Colonic mucosa (tissue), 4 donors: ENCODE measurements around the gene SLC35A2. TPM values are rescaled to one million over a fixed set of nuclear protein-coding genes. Genes with fewer than 3 reads are reported as not detected.
"Not testable (repeated sequence)": the region's sequence is repeated elsewhere in the genome, so short reads cannot be mapped to it uniquely, and the experiment has no call there.

Source experiments
- DNase-seq: peaks from one replicate; pipeline ENCODE4 v3.0.0-alpha.2; 2020
- H3K27ac ChIP-seq: fragments of 200-600 bp; one replicate; pipeline ENCODE4 v1.8.0; 2021
- H3K27me3 ChIP-seq: fragments of 200-600 bp; one replicate; pipeline ENCODE4 v1.8.0; 2021
- H3K36me3 ChIP-seq: fragments of 200-600 bp; one replicate; pipeline ENCODE4 v1.8.0; 2021
- H3K4me1 ChIP-seq: fragments of 200-600 bp; one replicate; pipeline ENCODE4 v1.8.0; 2021; ENCODE audit warnings: mild to moderate bottlenecking
- H3K4me3 ChIP-seq: fragments of 200-600 bp; one replicate; pipeline ENCODE4 v1.8.0; 2021
- H3K9ac ChIP-seq, 2 donors: one replicate each; pipeline ENCODE4 v1.7.0; 2013; ENCODE audit warnings: control low read depth in 2 of 2, low read depth in 2 of 2, low read length in 2 of 2
- H3K9me3 ChIP-seq: fragments of 200-600 bp; one replicate; pipeline ENCODE4 v1.8.0; 2021
- CTCF ChIP-seq: fragments of 200-600 bp; IDR thresholded peaks from one replicate; pipeline ENCODE4 v1.8.0; 2022; ENCODE audit warnings: antibody characterized with exemption, mild to moderate bottlenecking
- intact Hi-C: fragments of 100-400 bp; cut with DNase I; formaldehyde crosslinking; loops from one replicate; pipeline ENCODE4 v1.14.1; 2022
- total RNA-seq, 2 donors: library from RNA; stranded (reverse); fragmentation: NEBNext Ultra II Directional in 1 of 2; extraction: Animal tissue kit (Norgen Biotek cat#: 25700) in 1 of 2; gene quantifications; one replicate each; pipeline ENCODE4 v1.2.1, GENCODE V29; 2021
- donor health status: healthy.
- donor health status: DM: no; HTN: no; CAD: no.
- donor health status: DM: no; HTN: no; CAD: no.

Gene SLC35A2
- total RNA-seq, 2 donors from 2014 or later, result 57.8 to 83.1 TPM

- Histone ChIP-seq H3K4me3 (no peak overlapping the region), H3K27ac (no peak overlapping the region), H3K9me3 (no peaks in the 10 kb centered on the region), H3K4me1 (no peaks in the 10 kb centered on the region), H3K36me3 (no peaks in the 10 kb centered on the region), H3K9ac (no peak overlapping the region), H3K27me3 (no peaks in the 10 kb centered on the region)
- no peak for TF ChIP-seq CTCF
- no peak for DNase-seq
- intact Hi-C loops, result no loop called here
Observed at GRCh38 chrX:48892896-48893295, 18.6 kb downstream of the SLC35A2 start.

GRCh38 chrX:48891402-48892288, 19.8 kb downstream of the SLC35A2 start:
- Histone ChIP-seq H3K36me3 (no peaks in the 10 kb centered on the region), H3K27ac (peak overlapping the region; percentile 61), H3K27me3 (no peaks in the 10 kb centered on the region), H3K9me3 (no peaks in the 10 kb centered on the region), H3K4me3 (peak overlapping the region; percentile 58), H3K4me1 (no peaks in the 10 kb centered on the region), H3K9ac (peak overlapping the region; percentile 34 to 66)
- intact Hi-C loops, result no loop called here
- peak; percentile 91 for DNase-seq
- TF ChIP-seq CTCF, result peak; percentile 26

- Histone ChIP-seq H3K4me1 (no peaks in the 10 kb centered on the region), H3K4me3 (peak overlapping the region; percentile 58), H3K9me3 (no peaks in the 10 kb centered on the region), H3K9ac (peak overlapping the region; percentile 34 to 66), H3K36me3 (no peaks in the 10 kb centered on the region), H3K27ac (peak overlapping the region; percentile 61), H3K27me3 (no peaks in the 10 kb centered on the region)
- DNase-seq, result no peak
- intact Hi-C loops, result no loop called here
- no peak for TF ChIP-seq CTCF
Observed at GRCh38 chrX:48890934-48891401, 20.5 kb downstream of the SLC35A2 start.

- intact Hi-C loops, result no loop called here
- no peaks in the 10 kb centered on the region for H3K27me3 ChIP-seq
- H3K27ac ChIP-seq, result no peak overlapping the region
- H3K9me3 ChIP-seq, result no peaks in the 10 kb centered on the region
- no peak for TF ChIP-seq CTCF
- H3K9ac ChIP-seq, result peak overlapping the region; percentile 34 to 66
- no peak for DNase-seq
- H3K4me1 ChIP-seq, result no peaks in the 10 kb centered on the region
- H3K36me3 ChIP-seq, result no peaks in the 10 kb centered on the region
- H3K4me3 ChIP-seq, result peak overlapping the region; percentile 58
Observed at GRCh38 chrX:48890296-48890925, 21.0 kb downstream of the SLC35A2 start.

GRCh38 chrX:48886586-48886985, 24.9 kb downstream of the SLC35A2 start:
- intact Hi-C loops, H3K4me1 ChIP-seq, H3K9me3 ChIP-seq, H3K27ac ChIP-seq, H3K9ac ChIP-seq, DNase-seq, H3K4me3 ChIP-seq, H3K36me3 ChIP-seq, H3K27me3 ChIP-seq: not testable (repeated sequence)

- Histone ChIP-seq H3K27ac (no peak overlapping the region), H3K9ac (no peak overlapping the region), H3K27me3 (no peaks in the 10 kb centered on the region), H3K9me3 (no peaks in the 10 kb centered on the region), H3K4me3 (no peak overlapping the region), H3K4me1 (no peaks in the 10 kb centered on the region), H3K36me3 (no peaks in the 10 kb centered on the region)
- DNase-seq, result no peak
- intact Hi-C loops, result no loop called here
- no peak for TF ChIP-seq CTCF
Observed at GRCh38 chrX:48883729-48884128, 27.7 kb downstream of the SLC35A2 start.

- H3K27me3 ChIP-seq, H3K36me3 ChIP-seq, H3K27ac ChIP-seq, H3K9me3 ChIP-seq, H3K4me3 ChIP-seq, H3K9ac ChIP-seq, intact Hi-C loops, DNase-seq, H3K4me1 ChIP-seq: not testable (repeated sequence)
Observed at GRCh38 chrX:48876944-48877343, 34.5 kb downstream of the SLC35A2 start.

GRCh38 chrX:48872017-48872416, 39.4 kb downstream of the SLC35A2 start:
- DNase-seq, intact Hi-C loops: not testable (repeated sequence)

More at GRCh38 chrX:48872017-48872416, 39.4 kb downstream of the SLC35A2 start:
- not testable (repeated sequence) for H3K36me3 ChIP-seq, H3K9me3 ChIP-seq, H3K4me1 ChIP-seq, H3K27ac ChIP-seq, H3K9ac ChIP-seq, H3K27me3 ChIP-seq, H3K4me3 ChIP-seq
